Pulmonary artery endothelial cell (primary cell): Measurements from ENCODE around the gene DYDC2. TPM values are rescaled to one million over a fixed set of nuclear protein-coding genes. Genes with fewer than 3 reads are reported as not detected.
"Not testable (repeated sequence)": the region's sequence is repeated elsewhere in the genome, so short reads cannot be mapped to it uniquely, and the experiment has no call there.

Experiments
- DNase-seq: peaks from one replicate; pipeline ENCODE4 v3.0.0-alpha.2; 2011; ENCODE audit warnings: low read depth, low spot score
- total RNA-seq: library from RNA; depleted of rRNA; stranded (reverse); fragments of >200 nt; gene quantifications from 2 replicates; pipeline ENCODE4 v1.2.3, GENCODE V29; 2014

DYDC2 gene
- not detected in 2 replicates for total RNA-seq

GRCh38 chr10:80356563-80356988 is at the start of gene DYDC2, which contains the start of gene DYDC1:
TSS of gene DYDC2 (plus strand) at chr10:80356781. CDS start at chr10:80362444, 5,663 bp downstream.
TSS of gene DYDC1 (minus strand) at chr10:80356755. CDS start at chr10:80352601, 4,154 bp downstream.
- no peak for DNase-seq

- no peak for DNase-seq
Measured at GRCh38 chr10:80313523-80313922, 43.1 kb upstream of the DYDC2 start.

GRCh38 chr10:80315391-80315790 is 41.2 kb upstream of the DYDC2 start:
- no peak for DNase-seq

GRCh38 chr10:80318742-80319141 is 37.8 kb upstream of the DYDC2 start:
- DNase-seq = no peak

- DNase-seq = no peak
Measured at GRCh38 chr10:80319318-80319717, 37.3 kb upstream of the DYDC2 start.

DNA sequence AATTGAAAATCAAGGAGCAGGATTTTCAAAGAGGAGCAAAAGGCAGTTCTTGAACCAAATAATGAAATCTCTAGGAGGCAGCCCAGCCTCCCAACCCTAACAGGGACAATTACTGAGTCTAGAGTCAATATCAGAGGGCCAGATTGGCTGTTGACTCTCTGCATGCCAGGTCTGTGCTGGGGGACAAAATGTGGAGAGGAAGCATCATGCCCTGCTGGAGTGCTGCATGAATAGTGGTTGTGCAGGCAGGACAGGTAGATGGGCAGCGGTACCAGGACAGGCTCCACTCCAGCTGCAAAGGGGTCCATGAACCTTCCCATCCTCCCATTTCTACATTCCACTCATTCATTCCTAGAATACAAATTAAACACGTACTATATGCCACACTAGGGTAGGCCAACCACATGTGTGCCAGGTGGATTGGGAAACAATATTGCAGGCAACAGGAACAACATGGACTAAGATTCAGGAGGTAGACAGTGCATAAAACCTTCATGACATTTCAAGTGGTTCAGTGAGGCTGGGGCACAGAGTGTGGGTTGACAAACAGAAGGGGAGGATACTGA is 36.8 kb upstream of the DYDC2 start:
- no peak for DNase-seq

- no peak for DNase-seq
Measured at GRCh38 chr10:80320377-80320776, 36.2 kb upstream of the DYDC2 start.

DNA sequence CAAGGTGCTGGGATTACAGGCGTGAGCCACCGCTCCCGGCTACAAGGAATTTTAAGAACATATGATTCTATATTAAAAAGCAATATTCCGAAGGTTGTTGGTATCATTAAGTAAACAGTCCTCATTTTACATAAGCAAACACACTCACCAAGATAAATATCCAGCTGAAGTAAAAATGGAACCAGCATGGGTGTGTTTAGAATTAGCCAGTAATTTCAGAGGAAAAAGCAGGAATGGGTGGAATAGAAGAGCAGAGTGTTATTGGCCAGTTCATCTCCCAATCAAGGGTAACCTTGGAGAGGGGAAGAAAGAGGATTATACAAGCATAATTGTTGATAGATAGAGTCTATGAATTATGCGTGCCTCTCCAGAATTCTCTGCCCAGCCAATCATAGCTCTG is 35.4 kb upstream of the DYDC2 start:
- DNase-seq = no peak

DNA sequence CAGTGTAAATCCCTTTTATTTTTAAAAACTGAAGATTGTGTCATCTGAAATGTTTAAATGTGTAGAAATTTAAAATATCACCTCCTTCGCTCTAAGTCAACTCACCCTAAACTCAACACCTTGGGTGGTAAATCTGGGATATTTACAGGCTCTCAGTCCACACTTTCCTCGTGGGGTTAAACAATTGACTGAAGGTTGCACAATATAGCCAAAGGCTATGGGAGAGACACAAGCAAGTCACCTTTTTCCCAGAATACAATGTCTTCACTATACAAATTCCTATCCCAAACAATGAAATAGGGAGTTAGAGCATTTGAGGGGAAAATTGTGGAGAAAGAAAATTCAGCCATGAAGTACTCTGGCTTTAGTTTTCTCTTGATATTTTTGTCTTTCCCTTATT is 34.4 kb upstream of the DYDC2 start:
- no peak for DNase-seq

- no peak for DNase-seq
Measured at GRCh38 chr10:80322711-80323110, 33.9 kb upstream of the DYDC2 start.

DNA sequence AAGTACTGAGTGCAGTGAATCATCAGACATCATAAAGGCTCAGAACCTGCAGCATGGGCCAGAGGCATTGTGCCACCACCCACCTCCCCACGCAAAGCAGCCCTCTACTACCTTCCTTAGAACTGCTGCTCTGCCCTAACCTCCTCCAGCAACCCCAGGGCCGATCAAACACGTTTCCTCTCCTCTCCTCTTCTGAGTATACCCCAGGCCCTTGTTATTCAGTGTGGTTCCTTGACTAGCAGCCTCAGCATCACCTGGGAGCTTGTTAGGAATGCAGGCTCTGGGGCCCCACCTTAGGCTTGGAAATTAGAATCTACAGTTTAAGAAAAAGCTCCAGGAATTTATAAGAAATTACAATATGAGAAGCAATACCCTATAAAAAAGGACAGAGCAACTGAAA is 33.3 kb upstream of the DYDC2 start:
- no peak for DNase-seq

GRCh38 chr10:80324086-80324485 is 32.5 kb upstream of the DYDC2 start:
- no peak for DNase-seq

GRCh38 chr10:80324891-80325364 is 31.7 kb upstream of the DYDC2 start:
- DNase-seq = no peak

- no peak for DNase-seq
Measured at GRCh38 chr10:80333983-80334382, 22.6 kb upstream of the DYDC2 start.

DNA sequence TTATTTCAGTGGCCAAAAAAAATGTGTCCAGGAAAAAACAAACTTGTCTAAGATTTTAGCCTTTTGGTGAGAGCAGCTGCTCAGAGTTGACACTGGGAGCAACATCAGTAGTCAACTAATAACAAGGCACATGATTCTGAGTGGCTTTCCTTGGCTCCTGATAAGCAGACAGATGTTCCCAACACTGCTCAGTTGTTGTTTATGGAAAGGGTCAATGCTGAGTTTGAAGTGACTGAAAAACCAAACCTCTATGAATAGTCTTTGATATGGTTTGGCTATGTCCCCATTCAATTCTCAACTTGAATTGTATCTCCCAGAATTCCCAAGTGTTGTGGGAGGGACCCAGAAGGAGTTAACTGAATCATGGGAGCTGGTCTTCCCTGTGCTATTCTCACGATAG is 12.3 kb upstream of the DYDC2 start:
- DNase-seq = no peak

- no peak for DNase-seq
Measured at GRCh38 chr10:80344912-80345311, 11.7 kb upstream of the DYDC2 start.

DNA sequence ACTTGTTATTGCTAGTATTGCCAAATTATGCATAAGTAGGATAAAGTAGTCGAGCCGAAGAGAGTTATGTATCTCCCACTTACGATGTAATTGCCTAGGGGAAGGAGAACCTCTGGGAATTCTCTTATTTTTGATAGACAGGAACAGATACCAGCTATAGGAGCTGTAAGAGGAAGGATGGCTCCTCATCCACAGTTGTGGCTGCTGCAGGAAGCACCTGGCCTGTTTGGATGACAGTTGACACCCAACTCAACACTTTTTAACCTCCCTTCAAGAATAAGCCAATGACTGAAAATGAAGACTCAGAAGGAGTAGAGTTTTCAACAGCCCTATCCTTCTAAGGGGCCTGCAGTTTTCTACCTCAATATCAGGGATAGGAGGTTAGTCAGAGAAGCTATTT is 6.3 kb upstream of the DYDC2 start:
- no peak for DNase-seq

- no peak for DNase-seq
Measured at GRCh38 chr10:80351220-80351619, 5.4 kb upstream of the DYDC2 start.

GRCh38 chr10:80356989-80357850 is 639 bp downstream of the DYDC2 start:
- DNase-seq = no peak

DNA sequence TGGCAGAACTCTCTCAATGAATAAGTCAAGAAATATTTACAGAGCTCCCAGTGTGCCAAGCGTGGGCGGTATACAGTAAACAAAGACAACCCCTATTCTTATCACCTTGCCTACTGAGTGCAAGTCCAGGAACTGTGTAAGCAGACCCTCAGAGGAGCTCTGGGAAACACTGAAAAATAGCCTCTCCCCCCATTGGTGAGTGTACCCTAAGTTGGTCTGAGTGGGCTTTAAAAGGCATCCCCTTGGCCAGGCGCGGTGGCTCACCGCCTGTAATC is 1.2 kb downstream of the DYDC2 start:
- DNase-seq = no peak

DNA sequence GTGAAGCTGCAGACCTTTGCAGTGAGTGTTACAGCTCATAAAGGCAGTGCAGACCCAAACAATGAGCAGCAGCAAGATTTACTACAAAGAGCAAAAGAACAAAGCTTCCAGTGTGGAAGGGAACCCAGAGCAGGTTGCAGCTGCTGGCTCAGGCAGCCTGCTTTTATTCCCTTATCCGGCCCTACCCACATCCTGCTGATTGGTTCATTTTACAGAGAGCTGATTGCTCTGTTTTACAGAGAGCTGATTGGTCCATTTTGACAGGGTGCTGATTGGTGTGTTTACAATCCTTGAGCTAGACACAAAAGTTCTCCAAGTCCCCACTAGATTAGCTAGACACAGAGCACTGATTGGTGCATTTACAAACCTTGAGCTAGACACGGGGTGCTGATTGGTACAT is 2.3 kb downstream of the DYDC2 start:
- DNase-seq = not testable (repeated sequence)

DNA sequence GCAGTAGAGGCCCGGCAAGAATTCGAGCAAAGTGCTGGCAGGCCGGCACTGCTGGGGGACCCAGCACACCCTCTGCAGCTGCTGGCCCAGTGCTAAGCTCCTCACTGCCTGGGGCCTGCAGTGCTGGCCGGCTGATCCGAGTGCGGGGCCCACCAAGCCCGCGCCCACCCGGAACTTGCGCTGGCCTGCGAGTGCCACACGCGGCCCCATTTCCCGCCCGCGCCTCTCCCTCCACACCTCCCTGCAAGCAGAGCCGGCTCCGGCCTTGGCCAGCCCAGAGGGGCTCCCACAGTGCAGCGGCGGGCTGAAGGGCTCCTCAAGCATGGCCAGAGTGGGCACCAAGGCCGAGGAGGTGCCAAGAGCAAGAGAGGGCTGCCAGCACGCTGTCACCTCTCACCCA is 3.1 kb downstream of the DYDC2 start:
- DNase-seq = no peak

DNA sequence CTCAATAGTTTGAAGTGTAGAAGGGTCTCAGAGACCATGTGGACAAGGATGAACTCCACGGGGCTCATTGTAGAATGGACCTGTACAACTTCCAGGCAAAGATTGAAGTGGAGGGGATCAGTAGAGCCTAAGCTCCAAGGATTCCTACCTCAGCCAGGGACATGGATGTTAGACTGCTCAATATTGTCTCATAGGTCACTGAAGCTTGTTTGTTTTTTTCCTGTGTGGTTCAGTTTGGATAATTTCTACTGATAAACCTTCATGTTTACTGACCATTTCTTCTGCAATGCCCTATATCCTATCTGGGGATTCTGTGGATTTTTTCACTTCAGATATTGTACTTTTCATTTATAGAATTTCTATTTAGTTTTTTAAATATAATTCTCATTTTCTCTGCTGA is 8.9 kb downstream of the DYDC2 start:
- no peak for DNase-seq
